HFFc6 (cell line): ENCODE data around the gene RALGPS1. TPM values are rescaled to one million over a fixed set of nuclear protein-coding genes. Genes with fewer than 3 reads are reported as not detected.

Source experiments
- DNase-seq: peaks from one replicate; pipeline ENCODE4 v3.0.0-alpha.2; 2018
- H3K27ac Mint-ChIP-seq: 2 replicates; pipeline ENCODE4 v1.8.0; 2020; ENCODE audit warnings: mild to moderate bottlenecking, mixed read lengths
- H3K27me3 Mint-ChIP-seq: 2 replicates; pipeline ENCODE4 v1.8.0; 2021; ENCODE audit warnings: mild to moderate bottlenecking, moderate library complexity, mixed read lengths; ENCODE audit not compliant: insufficient read depth
- H3K36me3 Mint-ChIP-seq: 2 replicates; pipeline ENCODE4 v1.8.0; 2021; ENCODE audit warnings: low read depth, mixed read lengths
- H3K4me1 Mint-ChIP-seq: 2 replicates; pipeline ENCODE4 v1.8.0; 2020; ENCODE audit warnings: low read depth, mixed read lengths
- H3K4me3 Mint-ChIP-seq: 2 replicates; pipeline ENCODE4 v1.8.0; 2020; ENCODE audit warnings: mild to moderate bottlenecking, moderate library complexity, mixed read lengths
- H3K9me3 Mint-ChIP-seq: 2 replicates; pipeline ENCODE4 v1.8.0; 2020; ENCODE audit warnings: mild to moderate bottlenecking, mixed read lengths
- CTCF ChIP-seq: fragments of 200-600 bp; sonication (generic); IDR thresholded peaks from 2 replicates; pipeline ENCODE4 v1.5.0; 2021; ENCODE audit warnings: antibody characterized with exemption, mild to moderate bottlenecking
- total RNA-seq, 6 experiments: library from RNA; stranded (reverse); fragmentation: NEBNext Ultra II Directional; extraction: Animal tissue kit (Norgen Biotek cat#: 25700); gene quantifications; 2 replicates in 1 of 6; 3 replicates in 5 of 6; pipeline ENCODE4 v1.2.3, GENCODE V29; 2021

RALGPS1 gene
- total RNA-seq, 6 experiments from 2014 or later, result 0.68 to 1.6 (median 1.1) TPM

DNA sequence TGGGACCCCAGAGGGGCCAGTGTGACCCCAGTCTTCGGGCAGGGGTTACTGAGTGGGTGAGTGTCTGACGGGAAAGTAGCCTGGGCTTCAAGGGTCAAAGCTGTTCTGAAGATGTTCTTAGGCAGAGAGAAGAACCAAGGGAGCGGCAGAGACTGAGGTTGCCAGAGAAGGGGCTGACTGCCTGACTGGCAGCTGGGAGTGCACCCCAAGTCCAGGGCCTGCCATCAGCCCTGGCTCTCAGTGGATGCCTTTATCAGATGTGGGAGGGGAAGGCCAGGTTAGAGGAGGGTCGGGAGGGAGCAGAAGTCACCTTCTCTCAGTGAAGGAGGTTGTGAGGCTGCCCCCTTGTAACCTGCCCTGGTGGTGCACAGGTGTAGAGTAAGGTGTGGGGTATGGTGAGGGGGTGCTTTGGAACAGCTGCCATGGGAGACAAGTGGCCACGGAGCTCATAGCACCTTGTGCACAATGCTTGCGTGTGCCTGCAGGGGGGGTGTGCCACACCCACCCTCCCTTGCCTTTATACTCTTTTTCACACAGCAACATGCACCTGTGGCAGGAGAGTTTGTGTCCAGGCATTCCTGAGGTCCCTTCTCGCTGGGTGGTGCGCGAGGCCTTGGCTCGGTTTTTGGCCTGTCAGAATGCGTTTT lies 18.9 kb downstream of the RALGPS1 start:
- Mint-ChIP-seq H3K27me3 (peaks cover 18% of the 10 kb centered on the region), H3K36me3 (no peaks in the 10 kb centered on the region), H3K9me3 (no peaks in the 10 kb centered on the region), H3K27ac (no peak overlapping the region), H3K4me3 (no peak overlapping the region), H3K4me1 (peaks cover 9% of the 10 kb centered on the region)
- peak; percentile 26; the same call in 1 of the 2 replicates for TF ChIP-seq CTCF
- DNase-seq, result no peak

DNA sequence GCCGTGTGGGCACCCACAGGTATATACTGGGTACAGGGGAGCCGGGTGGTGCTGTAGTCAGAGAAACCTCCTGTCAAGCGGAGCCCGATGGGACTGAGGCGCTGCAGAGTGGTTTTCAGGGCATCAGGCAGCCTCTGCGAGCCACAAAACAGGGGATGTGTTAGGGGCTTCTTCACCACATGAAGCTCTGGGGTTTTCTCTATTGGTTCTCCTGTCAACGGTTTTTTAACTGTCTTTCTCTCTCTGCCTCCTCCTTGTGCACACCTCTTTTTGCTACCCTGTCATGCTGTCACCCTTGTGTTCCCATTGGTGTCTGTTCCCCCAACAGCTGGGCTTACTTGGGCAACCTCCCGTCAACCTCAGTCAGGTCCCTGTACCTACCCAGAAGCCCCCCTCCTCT lies 19.9 kb downstream of the RALGPS1 start:
- Mint-ChIP-seq H3K27ac (no peak overlapping the region), H3K4me1 (peaks cover 9% of the 10 kb centered on the region), H3K4me3 (no peak overlapping the region), H3K27me3 (peaks cover 18% of the 10 kb centered on the region), H3K36me3 (no peaks in the 10 kb centered on the region), H3K9me3 (no peaks in the 10 kb centered on the region)
- TF ChIP-seq CTCF, result no peak
- DNase-seq, result no peak

GRCh38 chr9:126935630-126936029 lies 21.0 kb downstream of the RALGPS1 start:
- Mint-ChIP-seq H3K4me1 (peaks cover 9% of the 10 kb centered on the region), H3K36me3 (no peaks in the 10 kb centered on the region), H3K27ac (no peak overlapping the region), H3K9me3 (no peaks in the 10 kb centered on the region), H3K27me3 (peaks cover 18% of the 10 kb centered on the region), H3K4me3 (no peak overlapping the region)
- peak; percentile 44 for DNase-seq
- TF ChIP-seq CTCF, result no peak

- Mint-ChIP-seq H3K27me3 (peaks cover 23% of the 10 kb centered on the region), H3K9me3 (no peaks in the 10 kb centered on the region), H3K36me3 (no peaks in the 10 kb centered on the region), H3K4me1 (peaks cover 9% of the 10 kb centered on the region), H3K4me3 (no peak overlapping the region), H3K27ac (no peak overlapping the region)
- no peak for DNase-seq
- no peak for TF ChIP-seq CTCF
Measured at GRCh38 chr9:126937444-126937843, 22.9 kb downstream of the RALGPS1 start.

DNA sequence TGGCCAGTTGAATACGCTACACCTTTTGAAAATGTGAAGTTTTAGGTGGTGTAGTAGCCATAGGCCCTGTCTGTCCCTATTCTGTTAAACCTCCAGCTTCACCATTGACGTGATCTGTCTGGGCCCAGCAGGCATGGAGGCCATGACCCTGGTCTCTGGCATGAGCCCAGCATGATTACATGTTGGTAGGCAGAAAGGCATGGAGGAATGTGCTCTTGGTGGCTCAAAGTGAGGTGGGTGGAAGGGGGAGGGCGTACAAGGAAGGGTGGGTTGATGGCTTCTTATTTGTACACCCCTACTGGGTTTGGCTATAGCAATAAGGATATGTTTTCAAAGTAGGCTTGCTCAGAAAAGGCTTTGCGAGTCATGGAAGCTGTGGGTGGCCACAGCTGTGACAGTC lies 23.7 kb downstream of the RALGPS1 start:
- Mint-ChIP-seq H3K27me3 (peaks cover 16% of the 10 kb centered on the region), H3K4me3 (no peak overlapping the region), H3K27ac (no peak overlapping the region), H3K9me3 (no peaks in the 10 kb centered on the region), H3K4me1 (peaks cover 9% of the 10 kb centered on the region), H3K36me3 (no peaks in the 10 kb centered on the region)
- no peak for DNase-seq
- TF ChIP-seq CTCF, result no peak
